GM19395 (cell line): Measurements from ENCODE around the gene ZSWIM2.
"Not testable (repeated sequence)": the region's sequence is repeated elsewhere in the genome, so short reads cannot be mapped to it uniquely, and the experiment has no call there.

ENCODE experiments used
- ATAC-seq: cut with Tn5 transposase; IDR thresholded peaks from one replicate; pipeline ENCODE4 v1.9.1; 2021; ENCODE audit warnings: mild to moderate bottlenecking, moderate library complexity; ENCODE audit not compliant: unreplicated experiment

Gene ZSWIM2

GRCh38 chr2:186848873-186849578, at the start of gene ZSWIM2:
TSS of gene ZSWIM2 (minus strand) at chr2:186849170. CDS start at chr2:186849130, 40 bp downstream.
- peak; percentile 67 for ATAC-seq

- ATAC-seq: not testable (repeated sequence)
Observed at GRCh38 chr2:186896220-186896619, 47.2 kb upstream of the ZSWIM2 start.

GRCh38 chr2:186895451-186895850, 46.5 kb upstream of the ZSWIM2 start:
- ATAC-seq: no peak

- ATAC-seq: no peak
Observed at GRCh38 chr2:186894478-186894877, 45.5 kb upstream of the ZSWIM2 start.

GRCh38 chr2:186892821-186893220, 43.9 kb upstream of the ZSWIM2 start:
- no peak for ATAC-seq

- ATAC-seq: no peak
Observed at GRCh38 chr2:186891185-186891621, 42.2 kb upstream of the ZSWIM2 start.

GRCh38 chr2:186889101-186889879, 40.3 kb upstream of the ZSWIM2 start:
- ATAC-seq: no peak

- ATAC-seq: no peak
Observed at GRCh38 chr2:186887107-186888090, 38.4 kb upstream of the ZSWIM2 start.

- ATAC-seq: no peak
Observed at GRCh38 chr2:186884587-186884986, 35.6 kb upstream of the ZSWIM2 start.

- no peak for ATAC-seq
Observed at GRCh38 chr2:186883666-186884065, 34.7 kb upstream of the ZSWIM2 start.

- no peak for ATAC-seq
Observed at GRCh38 chr2:186882511-186883071, 33.6 kb upstream of the ZSWIM2 start.

- no peak for ATAC-seq
Observed at GRCh38 chr2:186881660-186882059, 32.7 kb upstream of the ZSWIM2 start.

- ATAC-seq: no peak
Observed at GRCh38 chr2:186879312-186879711, 30.3 kb upstream of the ZSWIM2 start.

- no peak for ATAC-seq
Observed at GRCh38 chr2:186874713-186875112, 25.7 kb upstream of the ZSWIM2 start.

- ATAC-seq: no peak
Observed at GRCh38 chr2:186871881-186872280, 22.9 kb upstream of the ZSWIM2 start.

- ATAC-seq: no peak
Observed at GRCh38 chr2:186868344-186868743, 19.4 kb upstream of the ZSWIM2 start.

- ATAC-seq: peak; percentile 68
Observed at GRCh38 chr2:186862869-186863709, 14.1 kb upstream of the ZSWIM2 start.

GRCh38 chr2:186855216-186855615, 6.2 kb upstream of the ZSWIM2 start:
- no peak for ATAC-seq

- ATAC-seq: no peak
Observed at GRCh38 chr2:186853951-186854350, 5.0 kb upstream of the ZSWIM2 start.

GRCh38 chr2:186852508-186852907, 3.5 kb upstream of the ZSWIM2 start:
- no peak for ATAC-seq
